Hypothalamus (tissue), 51 donors: ENCODE measurements around the gene SDF2.
A peak's percentile ranks its signal among the peaks of the same experiment; 100 is the strongest.
"Not testable (repeated sequence)": the region's sequence is repeated elsewhere in the genome, so short reads cannot be mapped to it uniquely, and the experiment has no call there.

Source experiments
- DNase-seq, 51 donors: peaks; one replicate each; lab custom pipeline; 2025; lab: John Stamatoyannopoulos, UW

Gene SDF2

GRCh38 chr17:28686296-28686695, 24.6 kb upstream of the SDF2 start:
- DNase-seq, result no peak

- DNase-seq, result no peak
Observed at GRCh38 chr17:28685366-28685765, 23.7 kb upstream of the SDF2 start.

- DNase-seq, result peak in 41 of 51 donors; percentile 9 to 92 (median 64)
Observed at GRCh38 chr17:28684963-28685362, 23.3 kb upstream of the SDF2 start.

GRCh38 chr17:28682655-28683054, 20.9 kb upstream of the SDF2 start:
- DNase-seq, result no peak

- no peak for DNase-seq
Observed at GRCh38 chr17:28675980-28676379, 14.3 kb upstream of the SDF2 start.

GRCh38 chr17:28675490-28675889, 13.8 kb upstream of the SDF2 start:
- DNase-seq, result no peak

GRCh38 chr17:28669918-28670317, 8.2 kb upstream of the SDF2 start:
- no peak for DNase-seq

GRCh38 chr17:28667870-28668269, 6.2 kb upstream of the SDF2 start:
- DNase-seq, result no peak

GRCh38 chr17:28665994-28666393, 4.3 kb upstream of the SDF2 start:
- no peak for DNase-seq

GRCh38 chr17:28663723-28664122, 2.0 kb upstream of the SDF2 start:
- no peak for DNase-seq

GRCh38 chr17:28662527-28662829, 772 bp upstream of the SDF2 start:
- DNase-seq, result no peak

- DNase-seq, result not testable (repeated sequence)
Observed at GRCh38 chr17:28659497-28659881, 2.2 kb downstream of the SDF2 start.

GRCh38 chr17:28658766-28659496, 2.8 kb downstream of the SDF2 start:
- not testable (repeated sequence) for DNase-seq

- not testable (repeated sequence) for DNase-seq
Observed at GRCh38 chr17:28658342-28658741, 3.4 kb downstream of the SDF2 start.

GRCh38 chr17:28657756-28658155, 4.0 kb downstream of the SDF2 start:
- DNase-seq, result no peak

GRCh38 chr17:28655160-28655559, 6.5 kb downstream of the SDF2 start:
- DNase-seq, result no peak

GRCh38 chr17:28648698-28649097, 13.0 kb downstream of the SDF2 start:
- no peak for DNase-seq

GRCh38 chr17:28646039-28646754, 15.5 kb downstream of the SDF2 start:
- peak in 2 of 51 donors; percentile 3 to 18 for DNase-seq

- DNase-seq, result peak in 1 of 51 donors; percentile 15
Observed at GRCh38 chr17:28645576-28645939, 16.1 kb downstream of the SDF2 start.

- DNase-seq, result peak; percentile 47 to 97 (median 92)
Observed at GRCh38 chr17:28644787-28645575, 16.7 kb downstream of the SDF2 start, which contains the start of gene BLTP2. TSS of gene BLTP2 (minus strand) at chr17:28645158. CDS start at chr17:28645056, 102 bp downstream.

- DNase-seq, result peak in 21 of 51 donors; percentile 5 to 49 (median 16)
Observed at GRCh38 chr17:28643983-28644786, 17.5 kb downstream of the SDF2 start.
